Occipital lobe (tissue), 2 donors: ENCODE measurements around the gene SIGLEC8. TPM values are rescaled to one million over a fixed set of nuclear protein-coding genes. Genes with fewer than 3 reads are reported as not detected.
"Not testable (repeated sequence)": the region's sequence is repeated elsewhere in the genome, so short reads cannot be mapped to it uniquely, and the experiment has no call there.

Experiments
- DNase-seq: peaks from one replicate; lab custom pipeline; 2025; lab: John Stamatoyannopoulos, UW
- total RNA-seq: library from RNA; depleted of rRNA; stranded (reverse); fragments of >200 nt; gene quantifications from one replicate; pipeline ENCODE4 v1.2.3, GENCODE V29; 2014

SIGLEC8 gene
- total RNA-seq = 2.0 TPM

DNA sequence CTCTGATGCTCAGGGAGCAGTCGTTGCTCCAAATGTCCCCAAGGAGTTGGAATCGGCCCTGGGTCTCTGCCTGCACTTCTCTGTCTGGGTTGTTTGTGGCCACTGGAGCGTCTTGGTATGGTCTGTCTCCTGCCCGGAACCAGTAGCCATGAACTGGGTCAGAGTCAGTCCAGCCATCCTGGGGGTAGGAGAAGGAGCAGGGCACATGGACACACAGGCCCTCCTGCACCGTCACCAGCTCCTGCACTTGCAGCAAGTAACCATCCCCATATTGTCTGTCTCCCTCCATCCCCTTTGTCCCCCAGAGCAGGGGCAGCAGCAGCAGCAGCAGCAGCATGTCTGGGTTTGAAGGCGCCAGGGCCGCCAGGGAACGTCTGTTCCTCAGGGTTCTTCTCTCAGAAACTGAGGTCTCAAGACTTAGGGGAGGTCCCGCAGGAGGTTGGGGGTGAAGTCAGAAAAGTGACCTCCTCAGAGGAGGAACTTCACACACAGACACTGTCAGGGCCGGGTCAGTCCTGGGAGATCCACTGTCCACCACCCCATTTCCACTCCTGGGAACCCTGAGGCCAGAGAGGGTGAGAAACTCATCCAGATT, at the start of gene SIGLEC8:
Gene SIGLEC8, minus strand, starts transcription at position 404 of the 595 bp plus-strand sequence. Its CDS starts 67 bp downstream, at position 337.
- no peak for DNase-seq

DNA sequence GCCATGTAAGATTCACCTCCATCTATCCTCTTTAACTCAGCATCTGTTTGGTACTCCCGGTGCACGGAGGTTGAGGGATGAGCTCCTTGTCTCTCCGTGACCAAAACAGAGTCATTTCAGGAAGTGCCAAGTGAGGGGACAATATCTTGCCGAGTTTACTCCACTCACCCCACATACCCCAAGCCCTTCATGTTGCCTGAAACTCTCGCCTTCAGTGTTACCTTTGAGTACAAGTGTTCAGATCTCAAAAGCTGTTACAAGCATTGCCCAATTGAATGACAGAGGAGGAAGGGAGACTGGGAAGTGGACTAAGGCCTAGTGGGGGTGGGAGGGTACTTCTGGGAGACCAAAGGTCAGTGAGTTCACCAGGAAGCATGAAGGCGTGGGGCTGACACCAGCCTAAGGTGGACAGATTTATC, 49.4 kb upstream of the SIGLEC8 start:
- no peak for DNase-seq

DNA sequence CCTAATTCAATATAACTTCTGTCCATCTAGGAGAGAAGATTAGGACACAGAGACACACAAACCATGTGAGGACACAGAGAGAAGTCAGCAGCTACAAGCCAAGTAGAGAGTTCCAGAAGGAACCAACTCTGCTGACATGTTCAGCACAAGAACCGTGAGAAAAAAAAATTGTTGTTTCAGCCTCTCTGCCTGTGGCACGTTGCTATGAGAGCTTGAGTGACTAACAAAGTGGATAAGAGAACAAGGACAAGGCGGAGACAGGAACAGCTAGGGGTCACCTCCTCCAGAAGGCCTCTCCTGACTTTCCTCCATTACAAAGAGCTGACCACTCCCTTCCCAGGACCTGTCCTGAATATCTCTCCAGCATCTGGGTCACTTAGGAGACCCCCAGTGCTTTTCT, 48.9 kb upstream of the SIGLEC8 start:
- DNase-seq = no peak

DNA sequence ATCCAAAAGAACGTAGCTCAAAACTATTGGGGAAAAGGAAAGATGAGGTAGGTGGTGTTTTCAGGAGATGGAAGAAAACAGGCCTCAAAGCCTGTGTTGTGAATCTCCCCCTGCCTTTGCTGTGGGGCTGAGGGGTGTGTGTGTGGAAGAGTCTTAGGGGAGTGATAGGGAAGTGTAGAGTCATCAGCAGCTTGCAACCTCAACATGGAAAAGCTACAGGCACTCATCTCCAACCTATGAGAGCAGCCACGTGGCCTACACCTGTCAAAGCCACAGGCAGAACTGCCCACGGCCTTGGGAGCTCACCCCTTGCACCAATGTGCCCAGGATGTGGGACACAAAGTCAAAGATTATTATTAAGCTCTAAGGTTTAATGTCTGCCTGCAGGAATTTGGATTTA, 47.6 kb upstream of the SIGLEC8 start:
- no peak for DNase-seq

DNA sequence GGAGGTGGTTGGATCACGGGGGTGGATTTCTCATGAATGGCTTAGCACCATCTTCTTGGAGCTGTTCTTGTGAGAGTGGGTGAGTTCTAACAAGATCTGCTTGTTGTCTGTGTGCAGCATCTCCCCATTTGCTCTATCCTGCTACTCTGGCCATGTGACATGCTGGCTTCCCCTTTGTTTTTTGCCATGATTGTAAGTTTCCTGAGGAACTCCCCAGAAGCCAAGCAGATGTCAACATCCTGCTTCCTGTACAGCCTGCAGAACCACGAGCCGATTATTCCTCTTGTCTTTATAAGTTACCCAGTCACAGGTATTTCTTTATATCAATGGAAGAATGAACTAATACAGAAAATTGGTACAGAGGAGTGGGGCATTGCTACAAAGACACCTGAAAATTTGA, 45.6 kb upstream of the SIGLEC8 start:
- DNase-seq = no peak

DNA sequence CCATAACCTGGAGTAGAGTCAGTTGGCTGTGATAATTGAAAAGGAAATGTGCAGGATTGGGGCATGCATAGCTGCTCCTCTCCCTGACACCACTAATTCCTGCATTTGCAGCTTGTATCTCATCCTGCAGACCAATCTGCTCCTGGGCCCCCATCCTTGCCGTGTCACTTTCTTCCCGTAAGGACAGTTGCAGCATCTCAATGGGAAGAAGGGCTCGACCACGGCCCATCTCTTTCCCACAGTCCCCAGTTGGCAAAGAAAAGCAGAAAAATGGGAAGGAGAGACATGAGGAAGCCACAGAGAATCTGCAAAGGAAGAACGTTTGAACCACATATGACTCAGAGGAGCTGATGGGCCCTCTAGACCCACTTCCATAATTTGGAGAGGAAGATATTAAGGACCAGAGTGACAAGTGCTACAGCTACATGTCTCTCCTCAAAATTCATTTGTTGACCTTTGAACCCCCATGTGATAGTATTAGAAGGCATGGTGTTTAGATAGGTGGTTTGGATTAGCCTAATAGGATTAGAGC, 45.1 kb upstream of the SIGLEC8 start:
- DNase-seq = no peak

DNA sequence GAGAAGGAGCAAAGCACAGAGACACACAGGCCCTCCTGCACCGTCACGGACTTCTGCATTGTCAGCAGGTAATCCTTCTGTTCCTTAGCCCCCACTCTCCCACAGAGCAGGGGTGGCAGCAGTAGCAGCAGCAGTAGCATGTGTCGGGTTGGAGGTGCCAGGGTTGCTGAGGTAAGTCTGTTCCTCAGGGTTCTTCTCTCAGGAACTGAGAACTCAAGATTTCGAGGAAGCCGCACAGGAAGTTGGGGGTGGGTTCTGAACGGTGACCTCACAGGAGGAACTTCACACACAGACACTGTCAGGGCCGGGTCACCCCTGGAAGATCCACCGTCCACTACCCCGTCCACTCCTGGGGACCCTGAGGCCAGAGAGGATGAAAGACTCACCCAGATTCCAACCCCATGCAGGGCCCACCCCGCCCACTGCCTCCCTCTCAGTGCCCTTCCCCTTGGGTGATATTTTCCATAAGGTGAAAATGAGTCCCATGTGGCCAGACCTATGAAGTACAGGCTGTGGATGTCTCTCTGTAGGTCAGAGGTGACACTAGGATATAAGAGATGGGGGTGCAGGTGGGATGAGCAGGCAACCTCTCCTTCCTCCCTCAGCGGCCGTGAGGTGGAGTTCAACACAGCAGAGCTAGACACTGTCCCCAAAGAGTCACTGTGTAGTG, 43.5 kb upstream of the SIGLEC8 start, which contains the start of gene SIGLEC12:
Gene SIGLEC12, minus strand, starts transcription at position 207 of the 670 bp plus-strand sequence. Its CDS starts 67 bp downstream, at position 140.
- DNase-seq = no peak

DNA sequence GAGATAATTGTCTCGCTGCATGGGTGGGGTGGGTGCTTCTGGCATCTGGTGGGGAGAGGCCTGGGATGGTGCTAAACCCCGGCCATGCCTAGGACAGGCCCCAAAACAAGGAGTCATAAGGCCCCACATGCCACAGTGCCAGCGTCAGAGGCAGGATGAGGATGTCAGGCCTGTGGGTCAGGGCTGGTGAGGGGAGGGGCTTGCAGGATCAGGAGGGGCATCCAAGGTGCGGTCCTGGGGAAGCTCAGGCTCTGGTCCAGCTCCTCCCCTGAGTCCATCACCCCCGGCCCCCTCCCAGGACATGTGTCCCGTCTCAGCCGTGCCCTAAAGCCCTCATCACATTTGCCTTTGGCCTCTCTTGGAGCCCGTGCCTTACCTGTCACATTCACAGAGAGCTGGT, 42.7 kb upstream of the SIGLEC8 start:
- DNase-seq = not testable (repeated sequence)

DNA sequence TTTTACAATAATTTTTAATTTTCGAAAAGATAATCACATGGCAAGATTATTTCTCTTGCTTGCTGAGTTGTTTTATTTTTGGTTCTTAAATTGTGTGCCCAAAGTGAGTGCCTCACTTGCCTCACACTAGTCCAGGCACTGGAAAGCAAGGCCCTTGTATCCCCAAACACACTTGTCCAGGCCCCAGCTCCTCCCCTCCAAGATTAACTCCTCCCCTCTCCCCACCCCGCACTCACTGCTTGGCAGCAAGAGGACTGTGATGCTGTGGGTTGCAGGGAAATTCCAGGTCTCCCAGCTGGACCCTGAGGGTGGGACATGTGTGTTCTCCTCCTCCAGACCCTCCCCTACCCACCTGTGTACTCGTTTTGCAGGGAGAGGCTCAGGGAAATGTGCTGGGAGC, 39.4 kb upstream of the SIGLEC8 start:
- DNase-seq = no peak

DNA sequence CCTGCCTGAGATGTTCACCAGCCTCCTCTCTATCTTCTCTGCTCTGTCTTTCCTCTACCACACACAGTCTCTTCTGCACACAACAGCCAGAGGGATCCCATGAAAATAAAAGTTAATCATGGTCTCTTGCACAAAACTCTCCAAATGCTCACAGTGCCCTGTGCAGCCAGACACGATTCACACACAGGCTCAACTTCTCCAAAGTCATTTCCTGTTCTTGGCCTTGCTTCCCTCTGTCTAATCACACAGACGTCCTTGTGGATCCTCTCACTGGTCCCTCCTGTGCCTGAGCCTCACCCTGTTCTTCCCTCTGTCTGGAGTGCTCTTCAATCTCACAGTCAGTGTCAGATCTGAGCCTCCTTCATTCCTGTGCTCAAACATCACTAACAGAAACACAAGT, 35.5 kb upstream of the SIGLEC8 start:
- DNase-seq = no peak

DNA sequence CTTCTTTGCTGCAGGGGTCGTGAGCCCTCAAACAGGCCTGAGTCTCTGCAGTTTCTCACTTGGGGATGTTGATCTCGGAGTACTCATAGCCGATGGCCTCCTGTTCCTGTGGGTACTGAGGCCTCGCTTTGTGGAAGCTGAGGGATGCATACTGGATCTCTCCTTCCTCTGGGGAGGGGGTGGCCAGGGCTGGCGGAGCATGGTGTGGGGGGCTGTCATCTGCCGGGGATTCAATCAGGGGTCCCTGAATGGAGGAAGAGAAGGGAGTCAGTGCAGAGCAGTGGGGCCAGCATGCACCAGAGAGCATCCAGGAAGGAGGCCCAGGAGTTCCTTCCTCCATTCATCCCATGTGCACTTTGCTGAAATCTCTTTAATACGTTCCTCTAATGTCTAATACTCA, 33.3 kb upstream of the SIGLEC8 start:
- no peak for DNase-seq

DNA sequence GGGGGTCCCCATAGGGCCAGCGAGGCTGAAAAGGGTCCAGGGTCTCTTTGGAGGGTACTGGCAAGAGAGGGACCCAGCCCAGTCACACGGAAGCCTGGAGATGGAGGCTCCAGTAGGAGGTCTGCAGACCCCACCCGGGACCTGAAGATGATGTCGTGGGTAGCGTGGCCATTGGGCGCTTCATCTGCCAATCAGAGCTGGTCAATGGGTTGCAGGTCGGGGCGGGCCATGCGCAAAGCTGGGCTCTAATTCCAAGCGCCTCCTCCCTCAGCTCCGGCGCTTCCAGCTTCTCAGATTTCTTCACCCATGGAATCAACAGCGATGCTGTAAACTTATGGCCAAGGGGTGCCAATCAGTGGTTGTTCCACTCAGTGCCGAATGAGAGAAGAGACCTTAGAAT, 32.4 kb upstream of the SIGLEC8 start:
- DNase-seq = no peak

DNA sequence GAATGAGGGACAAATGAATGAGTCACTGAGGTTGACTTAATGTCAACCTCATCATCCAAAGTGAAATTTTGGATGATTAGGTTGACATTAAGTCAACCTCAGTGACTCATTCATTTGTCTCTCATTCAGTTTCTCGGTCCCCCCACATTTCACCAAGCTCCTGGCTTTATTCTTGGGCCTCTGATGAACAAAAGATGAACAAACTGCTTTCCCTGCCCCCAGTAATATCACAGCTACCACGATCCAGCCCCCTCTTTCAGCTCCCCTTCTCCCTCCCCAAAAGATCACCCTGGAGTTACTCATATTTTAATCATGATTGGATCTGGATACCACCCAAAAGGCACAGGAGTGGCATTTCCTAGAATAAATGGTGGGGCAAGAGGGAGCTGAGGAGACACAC, 30.9 kb upstream of the SIGLEC8 start:
- no peak for DNase-seq

DNA sequence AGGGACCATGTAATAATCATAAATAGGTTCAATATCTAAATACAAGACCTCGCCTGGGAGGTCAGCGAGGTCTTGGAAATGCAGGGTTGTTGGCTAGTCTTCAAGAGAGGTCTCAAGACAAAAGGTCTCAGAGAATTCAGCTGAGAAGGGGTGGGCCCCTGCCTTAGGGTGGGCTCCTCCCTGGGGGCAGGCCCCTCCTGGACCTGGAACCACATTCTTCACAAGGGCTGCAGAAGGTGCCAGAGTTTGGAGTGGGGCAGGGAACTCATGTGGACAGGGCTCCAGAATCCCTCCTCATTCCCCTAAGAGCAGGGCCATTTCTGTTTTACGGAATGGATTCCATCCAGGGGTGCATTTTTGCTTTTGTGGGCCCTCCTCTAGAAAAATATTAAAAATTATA, 30.2 kb upstream of the SIGLEC8 start:
- no peak for DNase-seq

DNA sequence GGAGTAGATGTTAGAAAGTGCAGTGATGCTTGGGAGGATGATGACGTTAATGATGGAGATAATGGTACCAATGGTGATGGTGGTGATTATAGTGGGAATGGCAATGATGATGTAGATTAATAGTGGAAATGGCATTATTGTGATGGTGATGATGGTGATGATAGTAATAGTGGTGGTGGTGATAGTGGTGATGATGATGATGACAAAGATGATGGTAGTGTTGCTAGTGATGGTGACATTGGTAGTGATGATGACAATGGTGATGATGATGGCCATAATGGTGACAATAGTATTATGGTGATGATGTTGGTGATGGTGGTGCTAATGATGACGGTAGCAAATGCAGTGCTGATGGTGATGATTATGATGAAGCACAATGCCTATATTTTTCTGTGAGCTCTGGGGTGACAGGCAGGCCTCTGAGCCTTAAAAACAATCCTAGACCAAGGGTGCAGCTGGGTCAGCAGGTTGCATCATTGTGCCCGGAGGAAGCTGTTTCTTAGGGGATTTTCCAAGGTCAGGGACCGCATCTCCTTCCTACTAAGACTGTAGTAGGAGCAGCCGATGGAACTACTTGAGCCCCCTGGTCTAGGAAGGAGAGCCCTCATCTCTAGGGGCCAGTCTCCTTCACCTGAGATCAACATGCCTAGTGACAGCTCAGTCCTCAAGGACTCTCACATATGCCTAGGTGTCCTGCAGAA, 27.9 kb upstream of the SIGLEC8 start:
- DNase-seq = no peak

DNA sequence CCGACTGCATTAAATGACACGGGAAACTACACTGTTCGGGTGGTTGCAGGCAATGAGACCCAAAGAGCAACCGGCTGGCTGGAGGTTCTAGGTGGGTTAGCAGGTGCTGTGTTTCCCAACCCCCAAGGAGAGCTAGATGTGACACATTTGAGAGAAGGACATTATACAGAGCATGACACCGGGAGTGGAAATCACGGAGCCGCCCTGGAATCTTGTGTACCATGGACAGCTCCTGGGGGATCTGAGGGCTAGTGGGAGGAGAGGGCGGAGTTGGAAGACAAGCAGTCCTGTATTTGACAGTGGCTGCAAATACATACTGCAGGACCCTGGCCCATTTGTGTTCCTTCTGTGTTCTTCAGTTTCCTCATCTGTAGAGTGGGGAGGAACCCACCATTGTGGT, 22.3 kb upstream of the SIGLEC8 start:
- DNase-seq = no peak

DNA sequence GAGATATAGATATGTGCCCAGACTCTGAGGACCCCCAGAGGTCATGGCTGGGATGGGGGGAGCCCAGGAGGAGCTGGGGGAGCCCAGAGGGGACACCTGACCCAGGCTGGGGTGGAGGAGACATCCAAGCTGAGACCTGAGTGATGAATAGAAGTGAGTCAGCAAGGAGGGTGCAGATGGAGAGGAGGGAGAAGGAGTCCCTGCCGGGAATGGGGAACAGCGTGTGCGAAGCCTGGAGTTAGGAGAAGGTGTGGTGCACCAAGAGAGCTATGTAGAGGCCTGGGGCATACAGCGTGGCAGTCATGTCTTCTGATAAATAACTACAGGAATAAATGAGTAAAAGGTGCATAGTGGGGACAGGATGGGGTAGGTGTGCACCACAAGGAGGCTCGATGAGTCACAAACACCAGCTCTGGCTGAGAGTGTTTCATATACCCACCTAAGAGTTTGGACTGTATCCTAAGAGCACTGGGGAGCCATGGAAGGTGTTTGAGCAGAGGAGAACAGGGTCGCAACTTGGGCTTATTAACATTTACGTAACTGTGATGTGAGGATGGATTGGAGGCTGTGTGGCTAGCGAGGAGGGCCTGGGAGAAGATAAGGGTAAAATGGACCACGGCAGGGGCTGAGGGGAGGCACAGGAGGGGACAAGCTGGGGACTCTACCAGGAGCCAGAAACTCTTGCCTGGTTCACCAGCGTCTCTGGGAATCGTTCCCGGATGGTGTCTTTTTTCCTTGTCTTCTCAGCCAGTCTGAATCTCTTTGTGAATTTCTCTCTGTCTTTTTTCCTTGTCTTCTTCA, 21.5 kb upstream of the SIGLEC8 start:
- no peak for DNase-seq

DNA sequence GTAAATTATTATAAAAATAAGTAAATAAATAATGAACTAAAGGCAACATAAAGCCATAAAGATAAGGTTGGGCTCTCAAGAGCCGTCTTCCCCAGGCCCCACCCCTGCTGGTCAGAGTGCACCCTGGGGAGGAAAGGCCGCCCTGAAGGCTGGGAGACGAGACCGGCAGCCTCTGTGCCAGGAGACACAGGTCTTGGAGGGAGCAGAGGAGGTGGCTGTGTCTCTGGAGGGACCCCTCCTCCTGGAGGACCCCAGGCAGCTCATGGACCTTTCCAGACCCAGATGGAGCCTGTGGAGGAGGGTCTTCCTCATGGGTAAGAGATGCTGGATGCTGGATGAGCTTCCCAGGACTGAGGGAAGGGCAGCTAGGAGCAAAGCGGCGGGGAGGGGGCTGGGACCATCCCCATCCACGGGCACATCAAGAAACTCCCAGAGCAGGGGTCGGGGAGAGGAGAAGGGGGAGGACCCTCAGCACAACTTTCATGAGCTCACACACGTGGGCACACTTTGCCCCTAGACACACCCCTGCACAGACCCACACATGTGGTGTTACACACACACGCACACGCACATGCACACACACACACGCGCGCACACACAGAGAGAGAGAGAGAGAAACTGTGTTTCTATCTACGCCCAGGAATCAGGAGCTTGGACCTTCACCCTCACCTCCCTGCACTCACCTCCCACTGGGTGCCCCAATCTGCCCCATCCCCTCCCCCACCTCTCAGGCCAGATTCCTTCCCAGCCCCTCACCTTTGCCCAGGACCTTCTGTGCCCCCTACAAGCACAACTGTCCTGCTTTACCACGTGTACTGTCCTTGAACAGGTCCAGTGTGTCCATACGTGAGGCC, 20.4 kb upstream of the SIGLEC8 start, which contains the start of gene CEACAM18:
Gene CEACAM18, plus strand, starts transcription at position 159 of the 854 bp plus-strand sequence.
- no peak for DNase-seq

DNA sequence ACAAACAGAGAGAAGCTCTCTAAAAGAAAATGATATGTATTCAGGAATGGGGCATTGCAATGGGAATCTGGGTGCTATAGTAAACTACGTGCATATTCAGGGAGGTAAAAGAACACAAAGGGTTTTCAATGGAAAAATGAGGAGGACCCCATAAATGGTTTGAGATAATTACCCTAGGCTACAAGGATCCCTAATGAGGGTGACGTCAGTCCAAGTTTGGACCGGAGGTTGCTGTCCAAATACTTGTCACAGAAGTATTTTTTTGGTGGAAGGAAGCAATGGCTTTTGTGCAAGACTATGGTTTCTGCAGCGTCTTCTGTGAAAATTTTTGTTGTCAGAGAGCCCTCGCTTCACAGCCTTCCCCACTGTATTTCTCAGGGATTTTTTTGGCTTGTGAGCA, 19.1 kb upstream of the SIGLEC8 start:
- no peak for DNase-seq

DNA sequence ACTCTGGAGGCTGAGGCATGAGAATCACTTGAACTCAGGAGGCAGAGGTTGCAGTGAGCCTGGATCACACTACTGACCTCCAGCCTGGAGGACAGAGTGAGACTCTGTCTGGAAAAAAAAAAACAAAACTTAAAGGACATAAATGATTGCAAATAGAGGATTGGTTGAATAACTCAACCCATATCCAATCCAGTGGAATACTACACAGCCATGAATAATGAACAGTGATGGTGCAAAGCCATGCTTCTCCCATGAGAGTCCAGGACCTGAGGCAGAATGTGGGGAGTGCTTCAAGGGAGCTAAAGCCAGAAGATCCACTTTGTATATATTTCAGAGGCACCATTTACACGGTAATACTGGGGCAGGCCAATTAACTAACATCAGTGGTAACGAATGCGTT, 17.9 kb upstream of the SIGLEC8 start:
- no peak for DNase-seq
